GM23338 (cell line): ENCODE measurements around the gene DNAJB12.

Experiments used
- CREB1 ChIP-seq: fragments of 250-450 bp; sonication (Bioruptor Pico); IDR thresholded peaks from 2 replicates; pipeline ENCODE4 v1.5.0; 2020; ENCODE audit warnings: low read depth, mild to moderate bottlenecking, moderate library complexity
- CTCF ChIP-seq, 2 experiments: fragments of 200-600 bp in 1 of 2; sonication (generic) in 1 of 2; conservative IDR thresholded peaks; 2 replicates each; pipeline versions ENCODE4 v1.5.1 to v1.6.1; 2016 to 2017; ENCODE audit warnings: antibody characterized with exemption in 2 of 2, low read depth in 2 of 2, mild to moderate bottlenecking in 2 of 2, moderate library complexity in 1 of 2
- EZH2phosphoT487 ChIP-seq: fragments of 200-600 bp; sonication (generic); IDR thresholded peaks from one replicate; pipeline ENCODE4 v1.8.1; 2018; ENCODE audit warnings: antibody characterized with exemption; ENCODE audit not compliant: unreplicated experiment
- TF ChIP-seq, protein P1 (sequence below): fragments of 250-450 bp; sonication (Bioruptor Pico); IDR thresholded peaks from 2 replicates; pipeline ENCODE4 v1.5.0; 2020; ENCODE audit warnings: mild to moderate bottlenecking, moderate library complexity

DNA sequence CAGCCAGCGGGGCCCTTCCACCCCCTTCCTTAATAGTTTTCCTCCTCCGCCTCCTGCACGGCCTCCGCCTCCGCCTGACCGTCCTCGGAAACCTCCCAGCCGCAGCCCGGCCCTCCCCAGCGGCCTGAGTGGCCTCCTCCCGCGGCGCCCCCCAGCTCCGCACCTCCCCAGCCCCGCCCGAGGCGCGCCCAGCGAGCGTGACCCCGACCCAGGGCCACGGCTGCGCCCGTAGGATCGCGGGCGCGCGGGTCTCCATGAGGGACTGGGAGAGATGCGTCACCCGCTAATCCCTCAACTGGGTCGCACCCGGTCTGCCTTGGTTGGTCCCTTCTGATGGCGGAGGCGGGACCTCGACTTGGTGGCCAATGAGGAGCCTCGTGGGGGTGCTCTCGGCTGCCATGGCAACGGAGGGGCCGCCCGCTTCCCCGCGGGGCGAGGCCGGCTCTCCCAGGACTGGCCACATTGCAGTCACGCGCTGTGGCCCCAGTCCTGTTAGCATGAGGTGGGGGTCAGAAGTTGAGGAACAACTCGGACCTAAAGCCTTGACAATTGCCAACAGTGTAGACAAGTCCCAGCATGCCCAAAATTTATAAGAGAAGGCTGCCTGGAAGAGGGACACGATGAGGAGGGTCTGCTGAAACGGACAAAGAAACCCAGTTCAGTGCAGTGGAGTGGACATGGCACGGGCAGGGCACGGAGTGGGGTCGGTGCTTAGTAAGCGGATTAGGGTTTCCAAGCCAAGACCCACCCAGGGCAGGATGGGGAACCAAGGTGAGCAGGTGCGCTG lies 56.7 kb downstream of the DNAJB12 start:
- TF ChIP-seq CTCF (conservative IDR thresholded peaks at IDR 0.05; ENCODE audit: low read depth in 2 of 2) (no peak), CREB1 (CRISPR knock-in tag) (peak; percentile 77), EZH2phosphoT487 (no peak)
- TF ChIP-seq, protein P1, sequence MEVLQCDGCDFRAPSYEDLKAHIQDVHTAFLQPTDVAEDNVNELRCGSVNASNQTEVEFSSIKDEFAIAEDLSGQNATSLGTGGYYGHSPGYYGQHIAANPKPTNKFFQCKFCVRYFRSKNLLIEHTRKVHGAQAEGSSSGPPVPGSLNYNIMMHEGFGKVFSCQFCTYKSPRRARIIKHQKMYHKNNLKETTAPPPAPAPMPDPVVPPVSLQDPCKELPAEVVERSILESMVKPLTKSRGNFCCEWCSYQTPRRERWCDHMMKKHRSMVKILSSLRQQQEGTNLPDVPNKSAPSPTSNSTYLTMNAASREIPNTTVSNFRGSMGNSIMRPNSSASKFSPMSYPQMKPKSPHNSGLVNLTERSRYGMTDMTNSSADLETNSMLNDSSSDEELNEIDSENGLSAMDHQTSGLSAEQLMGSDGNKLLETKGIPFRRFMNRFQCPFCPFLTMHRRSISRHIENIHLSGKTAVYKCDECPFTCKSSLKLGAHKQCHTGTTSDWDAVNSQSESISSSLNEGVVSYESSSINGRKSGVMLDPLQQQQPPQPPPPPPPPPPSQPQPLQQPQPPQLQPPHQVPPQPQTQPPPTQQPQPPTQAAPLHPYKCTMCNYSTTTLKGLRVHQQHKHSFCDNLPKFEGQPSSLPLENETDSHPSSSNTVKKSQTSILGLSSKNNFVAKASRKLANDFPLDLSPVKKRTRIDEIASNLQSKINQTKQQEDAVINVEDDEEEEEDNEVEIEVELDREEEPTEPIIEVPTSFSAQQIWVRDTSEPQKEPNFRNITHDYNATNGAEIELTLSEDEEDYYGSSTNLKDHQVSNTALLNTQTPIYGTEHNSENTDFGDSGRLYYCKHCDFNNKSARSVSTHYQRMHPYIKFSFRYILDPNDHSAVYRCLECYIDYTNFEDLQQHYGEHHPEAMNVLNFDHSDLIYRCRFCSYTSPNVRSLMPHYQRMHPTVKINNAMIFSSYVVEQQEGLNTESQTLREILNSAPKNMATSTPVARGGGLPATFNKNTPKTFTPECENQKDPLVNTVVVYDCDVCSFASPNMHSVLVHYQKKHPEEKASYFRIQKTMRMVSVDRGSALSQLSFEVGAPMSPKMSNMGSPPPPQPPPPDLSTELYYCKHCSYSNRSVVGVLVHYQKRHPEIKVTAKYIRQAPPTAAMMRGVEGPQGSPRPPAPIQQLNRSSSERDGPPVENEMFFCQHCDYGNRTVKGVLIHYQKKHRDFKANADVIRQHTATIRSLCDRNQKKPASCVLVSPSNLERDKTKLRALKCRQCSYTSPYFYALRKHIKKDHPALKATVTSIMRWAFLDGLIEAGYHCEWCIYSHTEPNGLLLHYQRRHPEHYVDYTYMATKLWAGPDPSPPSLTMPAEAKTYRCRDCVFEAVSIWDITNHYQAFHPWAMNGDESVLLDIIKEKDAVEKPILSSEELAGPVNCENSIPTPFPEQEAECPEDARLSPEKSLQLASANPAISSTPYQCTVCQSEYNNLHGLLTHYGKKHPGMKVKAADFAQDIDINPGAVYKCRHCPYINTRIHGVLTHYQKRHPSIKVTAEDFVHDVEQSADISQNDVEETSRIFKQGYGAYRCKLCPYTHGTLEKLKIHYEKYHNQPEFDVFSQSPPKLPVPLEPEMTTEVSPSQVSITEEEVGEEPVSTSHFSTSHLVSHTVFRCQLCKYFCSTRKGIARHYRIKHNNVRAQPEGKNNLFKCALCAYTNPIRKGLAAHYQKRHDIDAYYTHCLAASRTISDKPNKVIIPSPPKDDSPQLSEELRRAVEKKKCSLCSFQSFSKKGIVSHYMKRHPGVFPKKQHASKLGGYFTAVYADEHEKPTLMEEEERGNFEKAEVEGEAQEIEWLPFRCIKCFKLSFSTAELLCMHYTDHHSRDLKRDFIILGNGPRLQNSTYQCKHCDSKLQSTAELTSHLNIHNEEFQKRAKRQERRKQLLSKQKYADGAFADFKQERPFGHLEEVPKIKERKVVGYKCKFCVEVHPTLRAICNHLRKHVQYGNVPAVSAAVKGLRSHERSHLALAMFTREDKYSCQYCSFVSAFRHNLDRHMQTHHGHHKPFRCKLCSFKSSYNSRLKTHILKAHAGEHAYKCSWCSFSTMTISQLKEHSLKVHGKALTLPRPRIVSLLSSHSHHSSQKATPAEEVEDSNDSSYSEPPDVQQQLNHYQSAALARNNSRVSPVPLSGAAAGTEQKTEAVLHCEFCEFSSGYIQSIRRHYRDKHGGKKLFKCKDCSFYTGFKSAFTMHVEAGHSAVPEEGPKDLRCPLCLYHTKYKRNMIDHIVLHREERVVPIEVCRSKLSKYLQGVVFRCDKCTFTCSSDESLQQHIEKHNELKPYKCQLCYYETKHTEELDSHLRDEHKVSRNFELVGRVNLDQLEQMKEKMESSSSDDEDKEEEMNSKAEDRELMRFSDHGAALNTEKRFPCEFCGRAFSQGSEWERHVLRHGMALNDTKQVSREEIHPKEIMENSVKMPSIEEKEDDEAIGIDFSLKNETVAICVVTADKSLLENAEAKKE (CRISPR knock-in tag), result no peak
